ENCODE measurements around the gene SH3D21.
A peak's percentile ranks its signal among the peaks of the same experiment; 100 is the strongest.

Gene SH3D21

DNA sequence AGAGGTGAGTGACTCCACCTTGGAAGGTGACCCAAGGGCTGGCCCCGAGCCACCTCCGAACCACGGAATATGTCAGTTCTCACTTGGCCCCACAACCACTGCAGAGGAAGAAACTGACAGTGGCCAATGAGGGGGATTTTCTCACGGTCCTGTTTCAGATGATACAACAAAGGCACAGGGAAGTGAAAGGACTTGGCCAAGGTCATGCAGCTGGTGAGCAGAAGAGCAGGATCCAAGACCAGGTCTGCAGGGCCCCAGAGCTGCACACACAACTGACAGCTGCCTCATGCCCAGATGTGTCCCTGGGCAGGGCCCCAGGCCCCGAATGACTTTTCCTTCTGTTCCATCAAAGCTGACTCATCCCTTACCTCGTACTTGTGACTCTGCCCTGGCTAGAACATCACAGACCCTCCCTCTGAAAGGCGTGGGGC is 43.1 kb downstream of the SH3D21 start:
- H3K4me3 ChIP-seq (ENCODE audit: low read depth, low read length): no peak overlapping the region
- TF ChIP-seq, protein P1, sequence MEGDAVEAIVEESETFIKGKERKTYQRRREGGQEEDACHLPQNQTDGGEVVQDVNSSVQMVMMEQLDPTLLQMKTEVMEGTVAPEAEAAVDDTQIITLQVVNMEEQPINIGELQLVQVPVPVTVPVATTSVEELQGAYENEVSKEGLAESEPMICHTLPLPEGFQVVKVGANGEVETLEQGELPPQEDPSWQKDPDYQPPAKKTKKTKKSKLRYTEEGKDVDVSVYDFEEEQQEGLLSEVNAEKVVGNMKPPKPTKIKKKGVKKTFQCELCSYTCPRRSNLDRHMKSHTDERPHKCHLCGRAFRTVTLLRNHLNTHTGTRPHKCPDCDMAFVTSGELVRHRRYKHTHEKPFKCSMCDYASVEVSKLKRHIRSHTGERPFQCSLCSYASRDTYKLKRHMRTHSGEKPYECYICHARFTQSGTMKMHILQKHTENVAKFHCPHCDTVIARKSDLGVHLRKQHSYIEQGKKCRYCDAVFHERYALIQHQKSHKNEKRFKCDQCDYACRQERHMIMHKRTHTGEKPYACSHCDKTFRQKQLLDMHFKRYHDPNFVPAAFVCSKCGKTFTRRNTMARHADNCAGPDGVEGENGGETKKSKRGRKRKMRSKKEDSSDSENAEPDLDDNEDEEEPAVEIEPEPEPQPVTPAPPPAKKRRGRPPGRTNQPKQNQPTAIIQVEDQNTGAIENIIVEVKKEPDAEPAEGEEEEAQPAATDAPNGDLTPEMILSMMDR (IDR thresholded peaks at IDR 0.05; ENCODE audit: insufficient read depth, low read depth, low read length, missing control alignments): no peak
- peak; percentile 94 for DNase-seq (ENCODE audit: low read depth)

DNA sequence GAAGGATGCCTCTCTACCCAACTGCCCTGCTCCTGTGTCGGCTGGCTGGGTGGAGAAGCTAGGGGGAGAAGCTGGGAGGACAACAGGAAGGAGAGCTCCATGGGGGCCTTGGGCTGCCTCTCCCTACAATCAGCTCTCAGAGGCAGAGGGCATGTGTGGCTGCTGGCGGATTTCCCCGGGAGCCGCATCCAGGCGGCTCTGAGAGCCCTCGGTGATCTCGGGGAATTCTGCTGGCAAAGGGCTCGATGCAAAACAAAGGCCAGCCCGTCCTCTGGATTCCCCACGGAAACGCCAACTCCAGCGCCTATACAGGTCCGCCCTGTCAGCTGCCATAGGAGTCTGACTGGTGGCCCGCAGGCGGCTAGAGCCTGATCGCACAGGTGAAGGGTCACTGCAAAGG is 43.7 kb downstream of the SH3D21 start:
- no peak overlapping the region for H3K4me3 ChIP-seq (ENCODE audit: low read depth, low read length)
- TF ChIP-seq, protein P1 (IDR thresholded peaks at IDR 0.05; ENCODE audit: insufficient read depth, low read depth, low read length, missing control alignments): no peak
- no peak for DNase-seq (ENCODE audit: low read depth)

DNA sequence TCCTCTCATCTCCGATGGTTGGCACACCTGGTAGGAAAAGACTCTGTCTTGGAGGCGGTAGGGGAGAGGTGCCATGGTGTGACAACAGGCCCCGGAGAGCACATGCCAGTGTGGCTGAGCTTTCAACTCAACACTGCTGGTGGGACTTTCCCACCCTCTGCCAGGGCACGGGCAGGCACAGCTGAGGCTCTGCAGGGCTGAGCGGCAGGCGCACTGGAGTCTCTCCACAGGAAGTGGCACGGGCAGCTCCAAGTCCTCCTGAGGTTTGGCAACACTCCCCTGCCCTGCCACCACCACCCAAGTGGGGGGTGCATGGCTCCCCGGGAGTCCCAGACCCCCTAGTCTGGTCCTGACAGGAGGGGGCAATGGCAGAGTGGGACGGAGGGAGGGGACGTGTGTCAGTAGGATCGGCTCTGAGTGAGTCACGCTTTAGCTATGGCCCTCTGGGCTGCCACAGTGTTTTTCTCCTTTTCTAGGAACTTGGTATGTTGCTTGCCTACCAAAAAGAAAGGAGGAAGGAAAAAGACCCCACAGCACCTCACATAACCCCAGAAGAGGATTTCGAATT is 44.6 kb downstream of the SH3D21 start:
- peak; percentile 45 for DNase-seq (ENCODE audit: low read depth)
- TF ChIP-seq, protein P1 (IDR thresholded peaks at IDR 0.05; ENCODE audit: insufficient read depth, low read depth, low read length, missing control alignments): no peak
- no peak overlapping the region for H3K4me3 ChIP-seq (ENCODE audit: low read depth, low read length)

DNA sequence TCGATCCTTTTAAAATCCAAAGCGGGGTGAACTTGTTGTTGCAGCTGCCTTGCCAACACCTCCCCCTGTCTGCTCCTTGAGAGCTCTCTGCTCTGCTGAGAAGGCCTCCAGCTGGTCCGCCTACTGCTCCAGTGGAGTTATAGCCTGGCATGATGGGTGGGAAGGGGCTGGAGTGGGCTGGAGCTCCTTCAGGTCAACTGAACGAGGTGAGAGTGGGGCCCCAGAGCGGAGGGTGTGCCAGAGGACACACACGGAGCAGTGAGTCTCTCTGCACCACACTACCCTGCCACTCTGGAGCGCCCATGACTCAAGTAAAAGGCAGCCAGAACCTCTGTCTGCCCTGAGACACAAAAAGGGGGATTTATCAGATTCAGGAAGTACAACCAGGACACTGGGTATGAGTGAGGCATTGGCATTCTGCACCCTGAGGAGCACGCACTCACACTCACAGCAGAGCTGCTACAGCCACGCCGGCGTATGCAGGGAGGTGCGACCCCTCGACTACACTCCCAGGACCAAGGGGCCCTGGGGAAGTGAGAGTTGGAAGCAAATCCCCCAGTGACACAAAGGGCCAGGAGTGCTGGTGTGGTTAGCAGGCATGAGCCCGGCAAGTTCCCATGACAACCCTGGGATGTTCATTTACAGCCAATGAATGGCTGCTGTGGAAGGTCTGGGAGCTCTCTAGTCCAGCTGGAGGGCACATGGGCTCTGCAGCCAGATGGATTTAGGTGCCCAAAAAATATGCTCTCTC is 45.2 kb downstream of the SH3D21 start:
- no peak overlapping the region for H3K4me3 ChIP-seq (ENCODE audit: low read depth, low read length)
- no peak for DNase-seq (ENCODE audit: low read depth)
- TF ChIP-seq, protein P1 (IDR thresholded peaks at IDR 0.05; ENCODE audit: insufficient read depth, low read depth, low read length, missing control alignments): no peak

DNA sequence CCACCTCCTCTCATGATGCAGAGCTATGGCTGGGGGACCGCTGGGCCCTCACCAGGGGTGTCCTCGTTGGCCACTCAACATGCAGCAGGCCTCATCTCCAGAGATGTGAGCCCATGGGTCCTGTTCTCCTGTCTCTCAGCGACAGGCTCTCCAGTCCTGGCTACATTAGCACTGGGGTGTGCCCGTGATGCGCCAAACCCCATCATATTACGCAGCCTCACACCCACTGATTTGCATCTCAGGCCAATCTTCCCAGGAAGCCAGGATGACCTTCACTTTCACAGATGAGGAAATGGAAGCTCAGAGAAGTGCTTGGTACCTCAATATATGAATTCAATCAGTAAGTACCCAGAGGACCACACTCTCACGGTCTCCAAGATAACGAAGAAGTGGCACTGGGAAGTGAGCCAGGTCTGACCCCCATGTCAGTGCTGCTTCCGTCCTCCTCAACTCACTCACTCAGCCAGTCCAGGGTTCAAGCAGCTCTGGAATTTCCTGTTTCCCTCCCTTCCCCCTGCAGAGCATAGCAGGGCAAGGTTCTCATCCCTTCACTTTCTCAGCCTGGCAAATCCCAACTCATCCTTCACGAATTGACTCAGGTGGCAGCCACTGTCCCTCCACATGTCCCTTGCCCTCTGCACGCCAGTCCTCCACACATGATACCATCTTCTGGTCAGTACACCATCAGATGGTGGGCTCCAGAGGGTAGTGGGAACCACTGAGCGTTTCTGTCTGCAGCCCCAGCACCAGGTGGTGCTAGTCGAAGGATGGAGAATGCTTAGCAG is 46.1 kb downstream of the SH3D21 start:
- TF ChIP-seq, protein P1 (IDR thresholded peaks at IDR 0.05; ENCODE audit: insufficient read depth, low read depth, low read length, missing control alignments): no peak
- H3K4me3 ChIP-seq (ENCODE audit: low read depth, low read length): no peak overlapping the region
- no peak for DNase-seq (ENCODE audit: low read depth)

DNA sequence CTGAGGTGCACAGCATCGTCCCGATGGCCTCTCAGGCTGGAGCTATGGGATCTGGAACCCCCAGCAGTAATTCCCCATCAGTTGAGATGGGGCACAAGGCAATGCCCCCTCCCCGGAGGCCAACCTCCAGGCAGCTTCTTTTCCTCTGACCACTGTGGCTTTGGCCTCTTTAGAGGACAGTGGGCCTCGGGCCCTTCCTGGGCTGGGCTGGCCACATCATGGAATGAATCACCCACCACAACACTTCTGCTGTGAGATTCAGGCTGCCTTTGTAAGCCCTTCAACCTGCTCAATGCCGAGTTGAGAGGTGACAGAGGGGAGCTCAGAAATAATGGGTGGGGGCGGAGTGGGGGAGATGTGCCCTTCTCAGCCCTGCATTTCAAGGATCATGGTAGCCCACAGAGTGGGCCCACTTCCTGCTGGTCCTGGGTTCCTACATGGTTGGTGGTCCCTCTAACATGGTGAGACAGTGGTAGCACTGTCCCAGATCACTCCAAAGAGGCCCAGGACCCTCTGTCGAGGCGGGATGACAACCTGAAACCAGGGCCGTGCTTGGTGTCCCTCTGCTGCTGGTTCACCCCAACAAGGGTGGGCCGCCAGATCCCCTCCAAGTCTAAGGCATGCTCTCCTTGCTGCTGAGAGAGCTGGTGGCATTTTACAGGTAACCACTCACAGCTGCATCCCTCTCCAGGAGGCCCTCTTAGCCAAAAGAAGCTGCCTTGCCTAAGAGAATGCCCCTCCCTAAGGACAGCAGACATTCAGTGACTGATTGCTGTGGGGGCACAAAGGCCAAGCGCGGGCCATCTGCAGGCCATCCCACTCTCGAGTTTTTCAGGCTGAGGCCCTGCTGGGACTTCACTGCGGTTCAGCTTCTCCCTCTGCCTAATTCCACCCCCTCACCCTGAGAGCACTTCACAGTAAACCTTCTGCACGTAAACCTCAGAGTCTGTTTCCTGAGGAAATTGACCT is 47.0 kb downstream of the SH3D21 start:
- H3K4me3 ChIP-seq (ENCODE audit: low read depth, low read length): no peak overlapping the region
- DNase-seq (ENCODE audit: low read depth): no peak
- TF ChIP-seq, protein P1 (IDR thresholded peaks at IDR 0.05; ENCODE audit: insufficient read depth, low read depth, low read length, missing control alignments): no peak
